ENCODE data around the gene PCDH1. TPM values are rescaled to one million over a fixed set of nuclear protein-coding genes. Genes with fewer than 3 reads are reported as not detected.
"Not testable (repeated sequence)": the region's sequence is repeated elsewhere in the genome, so short reads cannot be mapped to it uniquely, and the experiment has no call there.

PCDH1 gene
- polyA plus RNA-seq: 10 to 100 TPM; 19.0 to 26.7 (median 21.8) TPM

- H3K9me3 Mint-ChIP-seq: no peaks in the 10 kb centered on the region
- DNase-seq: peak; percentile 42 to 47 (median 45)
- H3K27me3 Mint-ChIP-seq (ENCODE audit: low read depth in 3 of 3): peaks cover 19 to 25% (median 22%) of the 10 kb centered on the region in 3 donors
- H3K4me1 Mint-ChIP-seq: peaks cover 39 to 48% of the 10 kb centered on the region in 2 donors
- peak within 1 kb of the TSS; percentile 70 to 87 (median 78) for H3K27ac Mint-ChIP-seq
- H3K4me3 Mint-ChIP-seq: peak within 1 kb of the TSS; percentile 88 to 95 (median 90)
- H3K36me3 Mint-ChIP-seq: no peaks in the 10 kb centered on the region
Measured at GRCh38 chr5:141878186-141878710, at the start of gene PCDH1. Gene PCDH1, minus strand, starts transcription at chr5:141878410. Its CDS starts 148 bp downstream, at chr5:141878262.

- Mint-ChIP-seq H3K36me3 (peaks cover 17 to 45% (median 39%) of the 10 kb centered on the region in 3 donors), H3K4me3 (no peak overlapping the region)
Measured at GRCh38 chr5:141926434-141926833, 48.2 kb upstream of the PCDH1 start.

DNA sequence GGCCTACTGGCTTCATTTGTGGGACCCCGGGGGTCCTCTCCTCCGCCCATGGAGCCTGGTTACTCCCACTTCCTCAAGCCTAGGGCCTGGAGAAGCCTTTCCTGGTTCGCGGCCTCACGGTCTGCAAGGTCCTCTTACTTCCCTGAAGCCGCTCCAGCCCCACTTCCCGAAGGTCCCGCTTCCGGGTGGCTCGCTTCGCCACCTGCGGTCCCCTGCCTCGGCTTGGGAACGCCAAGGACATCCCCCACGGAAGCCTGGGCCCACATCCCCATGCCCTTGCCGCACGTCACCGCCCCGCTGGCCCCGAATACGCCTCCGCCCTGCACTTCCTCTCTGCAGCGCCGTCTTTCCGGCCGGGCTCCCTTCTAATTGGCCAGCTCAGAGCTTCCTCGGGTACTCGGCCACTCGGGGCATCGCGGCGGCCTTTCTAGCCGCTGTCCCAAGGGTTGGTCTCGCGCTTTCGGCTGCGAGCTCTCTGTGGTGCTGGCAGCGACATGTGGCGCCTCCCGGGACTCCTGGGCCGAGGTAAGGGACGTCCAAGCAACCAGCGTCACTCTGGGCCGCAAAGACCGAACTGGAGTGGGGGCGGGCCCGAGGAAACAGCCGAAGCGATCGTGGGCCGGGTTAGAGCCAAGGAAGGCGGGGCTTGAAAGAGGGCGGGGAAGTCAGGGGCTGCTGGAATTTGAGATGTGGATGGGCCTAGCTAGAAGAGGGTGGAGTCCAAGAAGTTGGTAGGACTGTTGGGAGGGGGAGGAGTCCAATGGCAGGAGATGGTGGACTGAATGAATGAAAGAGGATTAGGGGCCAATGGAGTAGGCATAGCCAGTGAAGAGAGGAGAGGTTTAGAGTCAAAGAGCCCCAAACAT, 45.5 kb upstream of the PCDH1 start, which contains the start of gene DELE1:
Gene DELE1, plus strand, starts transcription at position 424 of the 866 bp plus-strand sequence. Its CDS starts 71 bp downstream, at position 495.
- H3K9me3 Mint-ChIP-seq: no peaks in the 10 kb centered on the region
- H3K4me3 Mint-ChIP-seq: peak within 1 kb of the TSS; percentile 89 to 97 (median 92)
- H3K4me1 Mint-ChIP-seq: peaks cover 27 to 45% of the 10 kb centered on the region in 2 donors
- H3K27me3 Mint-ChIP-seq (ENCODE audit: low read depth in 3 of 3): peaks cover 0 to 8% (median 7%) of the 10 kb centered on the region in 3 donors
- DNase-seq: peak; percentile 89 to 90 (median 90)
- peaks cover 5 to 31% (median 26%) of the 10 kb centered on the region in 3 donors for H3K36me3 Mint-ChIP-seq
- H3K27ac Mint-ChIP-seq: peak within 1 kb of the TSS; percentile 90 to 98 (median 96)

More at GRCh38 chr5:141926434-141926833, 48.2 kb upstream of the PCDH1 start:
- no peak for DNase-seq
- Mint-ChIP-seq H3K27ac (no peak overlapping the region), H3K27me3 (ENCODE audit: low read depth in 3 of 3) (peaks cover 2 to 7% (median 6%) of the 10 kb centered on the region in 3 donors), H3K4me1 (peaks cover 27 to 45% of the 10 kb centered on the region in 2 donors), H3K9me3 (no peaks in the 10 kb centered on the region)

- Mint-ChIP-seq H3K36me3 (peaks cover 3 to 25% (median 21%) of the 10 kb centered on the region in 3 donors), H3K4me1 (peaks cover 26 to 42% of the 10 kb centered on the region in 2 donors), H3K27ac (peak overlapping the region; percentile 90 to 98 (median 96)), H3K4me3 (peak overlapping the region; percentile 89 to 97 (median 92))
- DNase-seq; H3K27me3 Mint-ChIP-seq (ENCODE audit: low read depth in 3 of 3); H3K9me3 Mint-ChIP-seq: not testable (repeated sequence)
Measured at GRCh38 chr5:141922827-141923447, 44.7 kb upstream of the PCDH1 start.

GRCh38 chr5:141920771-141921170, 42.6 kb upstream of the PCDH1 start:
- Mint-ChIP-seq H3K36me3 (peaks cover 0 to 9% (median 9%) of the 10 kb centered on the region in 3 donors), H3K27me3 (ENCODE audit: low read depth in 3 of 3) (peaks cover 0 to 8% (median 4%) of the 10 kb centered on the region in 3 donors), H3K9me3 (no peaks in the 10 kb centered on the region), H3K27ac (peak overlapping the region in 2 of 6 donors; percentile 32), H3K4me1 (peaks cover 26% of the 10 kb centered on the region in 2 donors), H3K4me3 (no peak overlapping the region)
- DNase-seq: no peak

GRCh38 chr5:141919218-141920119, 41.3 kb upstream of the PCDH1 start:
- no peak for DNase-seq
- peaks cover 0 to 8% (median 4%) of the 10 kb centered on the region in 3 donors for H3K36me3 Mint-ChIP-seq
- no peak overlapping the region for H3K4me3 Mint-ChIP-seq
- H3K27ac Mint-ChIP-seq: peak overlapping the region in 1 of 6 donors; percentile 13
- H3K27me3 Mint-ChIP-seq (ENCODE audit: low read depth in 3 of 3): peaks cover 0 to 11% (median 9%) of the 10 kb centered on the region in 3 donors
- H3K9me3 Mint-ChIP-seq: no peaks in the 10 kb centered on the region
- H3K4me1 Mint-ChIP-seq: peaks cover 23 to 26% of the 10 kb centered on the region in 2 donors

DNA sequence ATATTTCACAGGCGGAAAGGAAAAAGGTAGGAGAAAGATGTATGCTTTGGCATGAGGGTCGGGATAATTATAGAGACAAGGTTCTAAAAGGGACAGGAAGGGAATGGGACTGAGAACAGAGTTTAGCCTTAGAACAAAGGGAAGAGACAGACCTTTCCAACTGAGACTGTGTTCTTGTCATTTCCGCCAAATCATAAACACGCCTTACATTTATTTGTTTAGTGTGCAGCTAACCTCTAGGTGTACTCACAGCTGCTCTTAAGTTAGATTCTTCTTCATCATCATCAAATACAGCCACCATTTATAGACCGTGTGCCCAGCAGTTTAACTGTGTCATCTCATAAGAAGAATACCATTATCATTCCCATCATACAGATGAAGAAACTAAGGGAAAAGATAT, 39.5 kb upstream of the PCDH1 start:
- DNase-seq: no peak
- Mint-ChIP-seq H3K27ac (no peak overlapping the region), H3K9me3 (no peaks in the 10 kb centered on the region), H3K36me3 (peaks cover 0 to 4% (median 0%) of the 10 kb centered on the region in 3 donors), H3K4me1 (peaks cover 15 to 17% of the 10 kb centered on the region in 2 donors), H3K27me3 (ENCODE audit: low read depth in 3 of 3) (peaks cover 2 to 11% (median 10%) of the 10 kb centered on the region in 3 donors), H3K4me3 (no peak overlapping the region)

- Mint-ChIP-seq H3K27me3 (ENCODE audit: low read depth in 3 of 3) (peaks cover 2 to 16% (median 12%) of the 10 kb centered on the region in 3 donors), H3K4me1 (peaks cover 11 to 16% of the 10 kb centered on the region in 2 donors), H3K9me3 (no peaks in the 10 kb centered on the region), H3K36me3 (peaks cover 0 to 4% (median 0%) of the 10 kb centered on the region in 3 donors), H3K27ac (no peak overlapping the region), H3K4me3 (no peak overlapping the region)
- no peak for DNase-seq
Measured at GRCh38 chr5:141916522-141916921, 38.3 kb upstream of the PCDH1 start.

GRCh38 chr5:141915881-141916336, 37.7 kb upstream of the PCDH1 start:
- no peak overlapping the region for H3K4me3 Mint-ChIP-seq
- H3K27ac Mint-ChIP-seq: no peak overlapping the region
- H3K27me3 Mint-ChIP-seq (ENCODE audit: low read depth in 3 of 3): peaks cover 2 to 16% (median 10%) of the 10 kb centered on the region in 3 donors

GRCh38 chr5:141914797-141915196, 36.6 kb upstream of the PCDH1 start:
- peaks cover 0 to 4% (median 0%) of the 10 kb centered on the region in 3 donors for H3K36me3 Mint-ChIP-seq
- no peaks in the 10 kb centered on the region for H3K9me3 Mint-ChIP-seq
- no peak for DNase-seq
- H3K4me1 Mint-ChIP-seq: peaks cover 11 to 16% of the 10 kb centered on the region in 2 donors
- no peak overlapping the region for H3K27ac Mint-ChIP-seq
- peak overlapping the region in 4 of 5 donors; percentile 19 to 62 (median 52) for H3K4me3 Mint-ChIP-seq
- H3K27me3 Mint-ChIP-seq (ENCODE audit: low read depth in 3 of 3): peaks cover 2 to 16% (median 11%) of the 10 kb centered on the region in 3 donors

More at GRCh38 chr5:141915881-141916336, 37.7 kb upstream of the PCDH1 start:
- DNase-seq: no peak
- peaks cover 11 to 16% of the 10 kb centered on the region in 2 donors for H3K4me1 Mint-ChIP-seq
- no peaks in the 10 kb centered on the region for H3K9me3 Mint-ChIP-seq
- peaks cover 0 to 4% (median 0%) of the 10 kb centered on the region in 3 donors for H3K36me3 Mint-ChIP-seq

DNA sequence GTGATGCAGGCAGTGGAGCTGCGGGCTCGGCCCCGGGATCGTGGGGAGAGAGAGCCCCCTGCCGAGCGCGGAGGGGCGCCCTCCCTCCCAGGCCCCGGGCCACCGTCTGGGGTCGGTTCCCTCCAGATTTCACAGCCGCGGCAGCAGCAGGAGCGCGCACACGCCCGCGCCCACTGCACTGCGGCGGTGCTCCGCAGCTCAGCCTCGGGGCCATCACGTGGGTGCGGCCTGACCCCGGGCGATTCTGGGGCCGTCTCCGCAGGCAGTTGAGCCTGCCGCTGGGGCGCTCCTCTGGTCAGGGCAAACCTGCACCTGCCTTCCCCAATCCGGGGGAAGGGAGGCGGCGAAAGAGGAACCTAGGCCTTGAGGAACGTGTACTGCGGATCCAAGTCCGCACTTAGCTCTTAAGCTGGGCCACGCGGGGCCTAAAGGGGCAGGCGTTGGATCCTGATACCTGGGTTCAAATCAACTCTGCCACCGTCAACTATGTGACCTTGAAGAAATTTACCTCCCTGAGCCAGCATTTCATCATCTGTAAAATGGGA, 36.1 kb upstream of the PCDH1 start:
- H3K9me3 Mint-ChIP-seq: no peaks in the 10 kb centered on the region
- H3K4me1 Mint-ChIP-seq: peaks cover 11 to 16% of the 10 kb centered on the region in 2 donors
- H3K27me3 Mint-ChIP-seq (ENCODE audit: low read depth in 3 of 3): peaks cover 2 to 16% (median 11%) of the 10 kb centered on the region in 3 donors
- peak overlapping the region in 4 of 5 donors; percentile 19 to 56 (median 34) for H3K4me3 Mint-ChIP-seq
- no peak overlapping the region for H3K27ac Mint-ChIP-seq
- peaks cover 0 to 4% (median 0%) of the 10 kb centered on the region in 3 donors for H3K36me3 Mint-ChIP-seq
- peak; percentile 21 to 26 (median 24) for DNase-seq

DNA sequence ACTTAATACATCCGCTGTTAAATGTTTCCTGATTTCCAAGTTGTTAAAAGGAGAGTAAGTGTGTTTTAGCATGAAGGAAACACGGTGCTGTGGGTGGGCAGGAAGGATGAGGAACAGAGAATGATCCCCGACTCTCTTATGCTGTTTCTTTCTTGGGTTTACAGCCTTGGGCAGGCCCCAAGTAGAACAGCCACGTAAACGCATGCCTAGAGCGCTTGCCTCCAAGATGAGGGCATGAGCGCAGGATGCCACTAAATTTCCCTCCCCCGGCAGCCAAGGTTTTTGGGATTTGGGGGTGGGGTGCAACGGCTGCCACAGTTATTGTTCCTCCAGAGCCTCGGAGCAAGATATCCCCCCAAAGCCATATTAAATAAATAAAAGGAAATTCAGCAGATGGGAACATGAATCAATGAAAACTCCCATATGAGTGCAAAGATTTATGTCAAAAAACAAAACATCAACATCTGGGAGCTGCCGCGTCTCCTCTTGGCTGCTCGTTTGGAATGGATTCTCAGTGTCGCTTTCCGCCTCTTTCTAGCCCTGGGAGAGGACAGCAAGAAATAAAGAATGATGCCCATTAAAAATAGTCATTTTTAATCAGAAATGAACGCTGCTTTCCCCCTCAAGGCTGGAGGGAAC, 35.5 kb upstream of the PCDH1 start:
- peak overlapping the region; percentile 1 to 56 (median 33) for H3K4me3 Mint-ChIP-seq
- peaks cover 0 to 4% (median 2%) of the 10 kb centered on the region in 3 donors for H3K36me3 Mint-ChIP-seq
- no peaks in the 10 kb centered on the region for H3K9me3 Mint-ChIP-seq
- no peak for DNase-seq
- H3K27me3 Mint-ChIP-seq (ENCODE audit: low read depth in 3 of 3): peaks cover 2 to 16% (median 13%) of the 10 kb centered on the region in 3 donors
- H3K27ac Mint-ChIP-seq: no peak overlapping the region
- H3K4me1 Mint-ChIP-seq: peaks cover 11 to 16% of the 10 kb centered on the region in 2 donors

Measured in immature natural killer cell (primary cell).